Testis (tissue), 2 donors: ENCODE measurements around the gene MAGI2.

Experiments
- POLR2A ChIP-seq: fragments of 450-650 bp; IDR thresholded peaks from one replicate; pipeline ENCODE4 v1.6.1; 2017; ENCODE audit warnings: antibody characterized with exemption, mild to moderate bottlenecking, moderate library complexity
- TF ChIP-seq, protein P1 (sequence below), 3 experiments: fragments of 450-650 bp in 2 of 3; fragments of 200-600 bp in 1 of 3; sonication (generic) in 1 of 3; IDR thresholded peaks; one replicate each; pipeline ENCODE4 v1.5.1; 2016 to 2019; ENCODE audit warnings: antibody characterized with exemption in 3 of 3, mild to moderate bottlenecking in 2 of 3, moderate library complexity in 1 of 3

- TF ChIP-seq, protein P1, sequence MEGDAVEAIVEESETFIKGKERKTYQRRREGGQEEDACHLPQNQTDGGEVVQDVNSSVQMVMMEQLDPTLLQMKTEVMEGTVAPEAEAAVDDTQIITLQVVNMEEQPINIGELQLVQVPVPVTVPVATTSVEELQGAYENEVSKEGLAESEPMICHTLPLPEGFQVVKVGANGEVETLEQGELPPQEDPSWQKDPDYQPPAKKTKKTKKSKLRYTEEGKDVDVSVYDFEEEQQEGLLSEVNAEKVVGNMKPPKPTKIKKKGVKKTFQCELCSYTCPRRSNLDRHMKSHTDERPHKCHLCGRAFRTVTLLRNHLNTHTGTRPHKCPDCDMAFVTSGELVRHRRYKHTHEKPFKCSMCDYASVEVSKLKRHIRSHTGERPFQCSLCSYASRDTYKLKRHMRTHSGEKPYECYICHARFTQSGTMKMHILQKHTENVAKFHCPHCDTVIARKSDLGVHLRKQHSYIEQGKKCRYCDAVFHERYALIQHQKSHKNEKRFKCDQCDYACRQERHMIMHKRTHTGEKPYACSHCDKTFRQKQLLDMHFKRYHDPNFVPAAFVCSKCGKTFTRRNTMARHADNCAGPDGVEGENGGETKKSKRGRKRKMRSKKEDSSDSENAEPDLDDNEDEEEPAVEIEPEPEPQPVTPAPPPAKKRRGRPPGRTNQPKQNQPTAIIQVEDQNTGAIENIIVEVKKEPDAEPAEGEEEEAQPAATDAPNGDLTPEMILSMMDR (IDR thresholded peaks at IDR 0.05), result no peak
- no peak for TF ChIP-seq POLR2A
Observed at GRCh38 chr7:78080811-78081210, 1372.7 kb downstream of the MAGI2 start.
